HG03575 (cell line): ENCODE measurements around the gene ADAM19.

Experiments
- ATAC-seq: cut with Tn5 transposase; IDR thresholded peaks from one replicate; pipeline ENCODE4 v1.9.1; 2021; ENCODE audit not compliant: unreplicated experiment, insufficient number of reproducible peaks, low FRiP score; ENCODE audit errors: extremely low read depth

ADAM19 gene

DNA sequence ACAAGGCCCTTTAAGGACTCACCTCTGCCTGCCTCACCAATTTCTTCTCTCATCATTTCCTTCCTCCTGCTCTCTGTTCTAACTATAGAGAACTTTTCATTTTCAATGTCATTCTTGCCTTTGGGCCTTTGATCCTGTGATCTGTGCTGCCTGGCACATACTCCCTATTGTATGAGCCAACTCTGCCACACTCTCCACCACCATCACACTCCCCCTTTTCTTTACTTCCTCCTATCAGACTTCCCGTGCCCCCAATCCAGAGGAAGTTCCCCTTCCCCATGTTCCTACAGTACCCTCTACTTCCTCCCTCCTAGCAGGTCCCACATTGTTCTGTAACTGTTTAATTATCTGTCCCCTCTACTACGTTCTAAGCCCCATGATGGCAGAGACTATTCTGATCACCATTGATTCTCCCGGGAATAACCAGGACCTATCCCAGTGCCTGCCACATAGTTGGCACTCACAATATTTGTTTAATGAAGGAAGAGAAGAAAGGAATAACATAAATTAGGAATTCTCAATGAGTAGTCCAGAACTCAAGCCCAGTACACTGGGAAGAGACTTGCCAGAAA, 27.5 kb downstream of the ADAM19 start:
- no peak for ATAC-seq

DNA sequence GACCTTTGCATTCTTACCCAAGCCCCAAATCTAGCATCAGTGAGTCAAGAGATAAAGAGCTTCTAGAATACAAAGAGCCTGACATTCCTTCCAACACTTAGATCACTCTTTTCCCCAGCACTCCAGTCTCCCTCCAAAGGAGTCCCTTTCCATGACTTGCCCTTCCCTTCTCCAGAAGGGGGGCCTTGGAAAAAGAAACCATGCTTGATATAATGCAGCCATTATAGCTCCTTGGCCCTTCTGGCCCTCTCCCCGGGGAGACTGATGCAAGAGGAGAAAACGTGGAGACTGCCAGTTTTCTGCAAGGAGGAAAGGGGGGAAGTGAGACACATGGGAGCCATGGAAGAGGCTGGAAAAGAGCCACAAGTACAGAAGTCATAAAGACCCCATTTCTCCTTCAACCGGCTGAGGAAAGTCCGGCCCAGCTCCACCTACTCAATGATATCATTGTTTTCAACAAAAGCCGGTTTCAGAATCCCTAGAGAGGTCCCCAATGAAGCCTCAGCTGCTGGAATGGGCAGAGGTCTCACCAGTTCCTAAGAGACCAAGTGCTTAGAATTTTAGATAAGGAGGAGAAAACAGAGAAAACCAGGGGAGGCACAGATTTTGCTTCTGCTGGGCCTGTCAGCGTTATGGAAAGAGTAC, 29.0 kb downstream of the ADAM19 start:
- ATAC-seq, result no peak

DNA sequence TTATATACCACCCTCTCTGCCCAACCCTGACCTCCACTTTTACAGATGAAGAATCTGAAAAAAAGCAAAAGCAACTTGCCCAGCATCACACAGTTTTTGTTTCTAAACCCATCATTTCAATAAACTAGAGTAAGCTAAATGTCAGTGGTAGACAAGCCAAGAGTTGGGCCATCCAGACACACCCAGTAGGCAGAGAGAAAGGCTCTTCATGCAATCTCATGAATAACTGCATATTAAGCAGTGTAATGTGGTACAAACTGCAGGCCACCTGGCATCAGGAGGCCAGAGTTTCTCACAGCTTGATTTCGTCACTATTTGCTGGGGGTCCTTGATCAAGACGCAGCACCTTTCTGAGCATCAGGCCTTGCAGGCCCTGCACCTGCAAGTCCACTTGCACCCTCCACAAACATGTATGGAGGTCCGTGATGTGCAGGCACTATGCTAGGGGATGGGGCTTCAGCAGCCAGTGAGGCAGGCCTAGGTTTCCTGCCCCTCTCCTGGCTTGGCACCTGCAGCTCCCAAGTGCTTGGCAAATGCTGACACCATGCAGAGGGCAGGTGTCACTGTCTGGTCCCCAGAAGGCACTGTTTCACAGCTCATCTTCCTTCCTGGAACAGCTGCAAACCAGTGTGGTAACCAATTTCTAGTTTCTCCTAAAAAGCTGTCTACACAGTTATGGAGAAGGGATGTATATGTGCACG, 29.8 kb downstream of the ADAM19 start:
- no peak for ATAC-seq

DNA sequence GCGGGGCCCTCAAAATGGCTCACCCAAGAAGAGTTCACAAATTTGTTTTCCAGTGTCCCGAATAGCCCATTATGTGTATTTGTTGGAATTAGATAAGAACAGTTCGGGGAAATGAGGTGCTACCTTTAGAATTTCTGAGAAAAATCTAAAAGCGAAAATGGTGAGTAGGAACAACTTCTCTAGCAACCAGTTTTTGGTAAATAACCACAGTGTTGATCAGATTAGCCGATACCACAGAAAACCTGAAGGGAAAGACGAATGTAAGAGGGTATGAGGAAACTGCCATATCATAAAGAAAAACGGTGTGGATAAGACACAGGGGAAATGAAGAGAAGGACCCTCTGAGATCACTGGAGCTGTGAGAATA, 31.0 kb downstream of the ADAM19 start:
- ATAC-seq, result no peak

DNA sequence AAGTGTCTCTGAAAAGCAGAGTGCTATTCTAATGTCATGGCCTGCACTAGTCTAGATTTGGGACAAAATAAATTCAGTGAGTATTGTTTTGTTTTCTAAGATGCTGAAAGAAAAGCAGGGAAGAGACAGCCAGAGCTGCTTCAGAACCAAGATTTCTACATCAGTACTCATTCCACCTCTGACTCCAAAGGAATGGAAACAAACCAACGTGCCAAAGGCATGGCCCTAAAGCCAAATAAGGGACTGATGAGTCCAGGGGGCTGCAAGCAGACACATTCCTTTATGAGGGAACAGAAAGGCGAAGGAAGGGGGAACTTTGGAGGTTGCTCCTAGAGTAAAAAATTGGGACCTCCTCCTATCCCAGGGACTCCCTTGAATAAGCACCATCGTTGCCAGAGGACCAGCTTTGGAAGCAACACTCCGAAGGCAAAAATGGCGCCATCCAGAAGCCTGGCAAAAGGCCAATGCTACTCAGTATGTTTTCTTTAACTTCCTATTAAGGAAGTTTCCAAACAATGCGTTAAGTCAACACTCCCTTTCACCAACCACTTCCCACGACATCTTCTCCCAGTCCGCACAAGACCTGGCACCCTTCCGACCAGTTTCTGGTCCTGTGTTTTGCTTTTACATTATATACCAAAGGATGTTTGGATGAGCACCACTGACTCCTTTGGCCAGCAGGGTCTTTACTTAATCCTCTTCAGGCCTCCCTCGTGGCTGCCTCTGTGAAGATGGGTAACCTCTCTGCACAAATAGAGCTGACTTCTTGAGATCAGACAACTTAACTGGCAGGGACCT, 31.6 kb downstream of the ADAM19 start:
- no peak for ATAC-seq

DNA sequence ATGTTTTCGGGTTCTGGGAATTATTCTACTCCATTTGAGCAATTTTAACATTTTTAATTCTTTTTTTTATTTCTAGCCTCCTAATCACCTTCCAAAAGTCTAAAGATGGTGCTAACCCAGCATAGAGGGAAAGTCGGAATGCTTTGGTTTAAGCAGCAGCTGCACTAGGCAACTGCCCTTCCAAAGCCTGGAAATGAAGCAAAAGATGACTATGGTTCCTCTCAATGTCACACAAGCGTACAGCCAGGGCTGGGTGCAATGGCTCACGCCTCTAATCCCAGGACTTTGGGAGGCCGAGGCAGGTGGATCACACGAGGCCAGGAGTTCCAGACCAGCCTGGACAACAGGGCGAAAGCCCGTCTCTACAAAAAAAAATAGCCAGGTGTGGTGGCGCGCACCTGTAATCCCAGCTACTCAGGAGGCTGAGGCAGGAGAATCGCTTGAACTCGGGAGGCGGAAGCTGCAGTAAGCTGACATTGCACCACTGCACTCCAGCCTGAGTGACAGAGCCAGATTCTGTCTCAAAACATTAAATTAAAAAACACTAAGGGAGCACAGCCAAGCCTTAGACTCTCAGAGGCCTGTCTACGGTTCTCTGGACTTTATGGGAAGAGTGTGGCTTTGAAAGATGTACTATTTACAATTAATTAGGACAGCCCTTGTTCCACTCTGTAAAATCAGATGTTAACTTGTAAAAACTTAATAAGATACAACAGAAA, 33.1 kb downstream of the ADAM19 start:
- ATAC-seq, result no peak

DNA sequence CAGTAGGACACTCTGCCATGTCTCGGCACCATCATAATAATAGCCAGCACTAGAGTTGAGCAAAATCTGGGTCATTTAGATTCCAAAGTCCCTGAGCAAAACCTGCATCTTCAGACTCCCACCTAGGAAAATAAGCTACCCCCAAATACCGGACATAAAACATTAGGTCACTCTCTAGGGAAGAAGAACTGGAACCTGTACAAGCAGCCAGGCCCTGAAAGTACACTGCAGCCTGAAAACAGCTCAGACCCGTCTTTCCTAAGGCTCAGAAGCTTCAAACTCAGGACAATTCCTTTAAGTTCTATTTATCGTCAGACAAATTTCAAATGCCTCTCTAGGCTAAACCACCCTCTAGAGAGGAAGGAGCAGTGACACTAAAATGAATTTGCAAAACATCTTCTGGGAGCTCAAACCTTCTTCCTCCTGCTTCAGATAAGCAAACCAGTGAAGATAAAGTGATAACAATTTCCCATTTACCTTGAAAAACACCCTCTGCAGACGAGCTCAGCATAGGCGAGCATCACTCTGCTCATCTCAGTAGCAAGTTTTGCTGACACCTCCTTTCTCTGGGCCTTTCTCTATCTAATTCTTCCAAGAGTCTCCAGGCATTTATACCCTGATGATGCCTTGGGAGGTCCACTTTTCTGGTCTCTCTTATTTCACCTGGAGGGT, 34.0 kb downstream of the ADAM19 start:
- peak; percentile 3 for ATAC-seq

DNA sequence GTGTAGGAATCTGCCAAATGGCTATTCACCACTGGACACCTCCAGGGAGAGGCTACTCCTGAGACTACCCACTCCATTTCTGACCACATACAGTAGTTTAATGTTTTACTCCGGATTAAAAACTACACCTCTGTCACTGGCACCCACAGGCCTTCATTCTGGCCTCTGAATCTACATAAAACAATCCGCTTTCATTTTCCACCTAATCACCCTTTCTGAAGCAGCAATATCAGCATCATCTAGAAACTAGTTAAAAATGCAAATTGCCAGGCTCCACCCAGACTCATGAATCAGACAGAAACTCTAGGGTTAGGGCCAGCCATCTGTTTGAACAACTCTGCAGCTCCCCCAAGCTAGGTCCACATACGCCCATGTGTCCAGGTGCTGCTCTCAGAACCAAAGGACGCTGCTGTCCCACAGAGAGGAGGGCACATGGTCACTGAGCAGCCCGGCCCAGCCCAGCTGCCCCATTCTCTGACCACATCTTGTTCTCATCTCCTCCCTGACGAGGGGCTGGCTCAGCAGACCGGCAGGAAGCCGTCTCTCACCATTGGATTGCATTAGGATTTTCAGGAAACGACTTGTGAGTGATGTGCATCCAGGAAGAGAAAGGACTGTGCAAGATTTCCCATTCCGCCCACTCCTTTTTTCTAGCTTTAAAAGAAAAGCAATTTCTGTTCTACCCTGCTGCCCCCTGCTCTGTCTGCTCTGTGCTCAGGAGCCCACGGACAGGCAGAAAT, 34.7 kb downstream of the ADAM19 start:
- peak; percentile 86 for ATAC-seq

DNA sequence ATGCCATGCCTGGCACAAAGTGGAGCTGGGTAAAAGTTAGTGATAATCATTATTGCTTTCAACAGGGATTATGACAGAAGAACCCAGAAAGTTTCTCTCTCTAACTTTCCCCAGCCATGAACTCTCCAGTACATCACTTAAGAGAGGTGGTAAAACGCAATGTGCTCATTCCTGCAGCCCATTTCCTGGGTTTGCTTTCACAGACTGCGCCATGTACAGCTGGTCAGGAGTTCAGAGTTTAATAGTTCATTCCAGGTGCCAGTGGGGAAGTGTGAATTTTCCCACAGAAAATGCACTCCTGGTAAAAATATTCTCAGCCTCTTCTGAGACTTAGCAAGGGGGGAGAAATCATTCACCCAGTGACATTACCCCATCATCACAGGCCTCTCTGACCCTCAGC, 35.5 kb downstream of the ADAM19 start:
- no peak for ATAC-seq

DNA sequence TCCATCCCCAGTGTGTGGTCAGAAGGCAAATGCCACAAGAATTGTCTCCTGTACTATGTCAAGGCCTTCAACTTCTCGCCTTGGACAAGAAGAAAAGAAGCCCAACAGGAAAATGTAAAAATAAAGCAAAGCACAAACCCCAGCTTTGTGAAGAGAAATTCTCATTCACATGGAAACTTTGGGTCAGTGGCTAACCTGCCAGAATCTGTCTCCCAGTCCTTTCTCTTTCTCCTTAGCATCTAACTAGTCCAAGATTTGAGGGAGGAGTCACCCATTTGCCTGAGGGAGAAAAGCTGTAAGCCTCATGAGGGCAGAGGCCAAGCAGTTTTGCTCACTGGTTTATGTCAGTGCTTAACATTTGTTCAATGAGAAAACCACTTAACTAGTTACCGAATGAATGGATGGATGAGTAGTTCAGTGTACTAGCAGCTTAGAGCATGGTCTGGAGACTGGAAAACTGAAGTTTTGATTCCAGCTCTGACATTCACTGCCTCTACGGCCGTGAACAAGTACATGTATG, 36.0 kb downstream of the ADAM19 start:
- no peak for ATAC-seq

DNA sequence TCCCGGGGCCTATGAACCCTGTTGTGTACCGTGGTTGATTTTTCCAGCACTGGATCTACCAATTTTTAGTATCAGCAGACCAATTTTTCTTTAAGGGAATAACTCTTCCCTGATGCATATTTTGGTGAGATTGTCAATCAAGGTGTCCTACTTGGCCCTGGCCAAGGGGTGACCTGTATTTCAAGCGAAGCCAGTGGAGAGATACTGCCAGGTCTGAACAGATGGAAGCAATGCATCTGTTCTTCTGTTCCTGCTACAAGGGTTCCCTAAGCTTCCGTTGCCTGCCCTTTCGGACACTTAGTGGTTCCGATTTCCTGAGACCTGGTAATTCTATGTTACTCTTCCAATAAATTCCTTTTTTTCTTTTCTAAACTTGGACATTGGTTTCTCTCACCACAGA, 37.3 kb downstream of the ADAM19 start:
- no peak for ATAC-seq

DNA sequence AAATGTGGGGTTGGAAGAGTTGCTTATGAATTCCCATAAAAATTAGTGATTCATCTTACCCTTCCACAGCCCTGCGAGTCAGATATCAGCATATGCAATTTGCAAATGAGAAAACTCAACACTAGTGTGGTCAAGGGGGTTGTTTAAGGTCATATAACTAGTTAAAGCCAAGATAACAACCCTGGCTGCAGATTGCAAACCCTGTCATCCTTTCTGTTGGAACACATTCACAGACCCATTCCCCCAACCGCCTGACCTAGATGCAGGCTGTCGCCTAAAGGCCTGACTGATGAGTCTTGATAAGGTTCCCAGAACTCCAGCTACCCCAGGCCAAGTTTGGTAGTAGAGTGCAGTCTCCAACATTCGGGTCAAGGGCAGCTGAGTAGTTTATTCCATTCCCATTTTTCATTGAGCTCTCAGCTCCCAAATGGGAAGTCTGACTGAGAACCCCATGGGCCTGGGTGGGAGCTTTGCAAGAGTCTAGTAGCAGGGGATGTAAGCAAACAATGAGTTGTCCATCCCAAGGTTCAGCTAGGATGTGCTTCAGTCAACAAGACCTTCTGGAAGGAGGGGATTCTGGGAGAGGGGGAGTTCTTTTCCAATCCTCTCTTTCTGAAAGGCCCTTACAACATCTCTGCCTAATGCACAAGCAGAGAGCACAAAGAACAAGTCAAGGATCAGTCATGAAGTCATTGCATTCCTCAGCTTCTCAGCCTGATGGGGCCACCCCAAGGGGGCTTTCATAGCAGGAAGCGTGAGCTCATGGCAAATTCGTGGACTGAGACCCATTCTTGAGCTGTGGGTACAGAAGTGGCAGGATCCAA, 40.3 kb downstream of the ADAM19 start:
- ATAC-seq, result no peak

DNA sequence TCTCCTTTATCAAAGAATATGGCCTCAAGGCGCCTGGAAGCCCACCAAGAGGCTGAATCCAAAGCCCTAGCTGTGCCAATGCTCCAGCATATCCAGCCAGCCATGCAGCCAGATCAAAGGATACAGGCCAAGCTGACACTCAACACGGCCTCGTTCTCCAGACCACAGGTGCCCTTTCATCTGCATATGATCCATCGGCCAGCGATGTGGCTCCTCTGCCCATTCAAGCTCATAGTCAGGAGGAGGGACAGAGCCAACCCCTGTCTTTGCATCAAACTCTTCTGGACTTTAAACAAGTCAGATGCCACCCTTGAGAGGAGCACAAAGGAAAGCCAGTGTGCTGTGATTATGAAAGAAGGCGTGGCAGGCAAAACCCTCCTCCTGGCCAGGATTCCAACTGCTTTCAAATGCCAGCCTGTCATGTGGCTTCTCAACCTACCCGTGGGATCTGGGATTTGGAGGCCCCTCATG, 42.5 kb downstream of the ADAM19 start:
- ATAC-seq, result no peak

DNA sequence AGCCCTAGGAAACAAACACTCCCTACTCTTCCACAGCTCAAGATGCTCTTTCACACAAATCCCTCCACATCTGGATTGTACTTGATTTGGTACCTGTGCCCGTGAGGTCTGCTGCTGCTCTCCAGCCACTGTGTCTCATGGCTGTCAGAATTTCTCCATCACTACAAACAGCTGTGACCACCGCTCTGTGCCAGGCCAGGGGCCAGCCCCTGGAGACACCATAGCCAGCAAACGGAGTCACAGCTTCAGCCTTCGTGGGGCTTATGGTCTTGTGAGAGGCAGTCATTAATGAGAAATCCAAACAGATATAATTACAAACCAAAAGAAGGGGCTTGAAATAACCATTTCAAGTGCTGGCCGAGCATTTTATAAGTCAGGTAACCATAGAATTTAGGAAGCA, 43.6 kb downstream of the ADAM19 start:
- no peak for ATAC-seq

DNA sequence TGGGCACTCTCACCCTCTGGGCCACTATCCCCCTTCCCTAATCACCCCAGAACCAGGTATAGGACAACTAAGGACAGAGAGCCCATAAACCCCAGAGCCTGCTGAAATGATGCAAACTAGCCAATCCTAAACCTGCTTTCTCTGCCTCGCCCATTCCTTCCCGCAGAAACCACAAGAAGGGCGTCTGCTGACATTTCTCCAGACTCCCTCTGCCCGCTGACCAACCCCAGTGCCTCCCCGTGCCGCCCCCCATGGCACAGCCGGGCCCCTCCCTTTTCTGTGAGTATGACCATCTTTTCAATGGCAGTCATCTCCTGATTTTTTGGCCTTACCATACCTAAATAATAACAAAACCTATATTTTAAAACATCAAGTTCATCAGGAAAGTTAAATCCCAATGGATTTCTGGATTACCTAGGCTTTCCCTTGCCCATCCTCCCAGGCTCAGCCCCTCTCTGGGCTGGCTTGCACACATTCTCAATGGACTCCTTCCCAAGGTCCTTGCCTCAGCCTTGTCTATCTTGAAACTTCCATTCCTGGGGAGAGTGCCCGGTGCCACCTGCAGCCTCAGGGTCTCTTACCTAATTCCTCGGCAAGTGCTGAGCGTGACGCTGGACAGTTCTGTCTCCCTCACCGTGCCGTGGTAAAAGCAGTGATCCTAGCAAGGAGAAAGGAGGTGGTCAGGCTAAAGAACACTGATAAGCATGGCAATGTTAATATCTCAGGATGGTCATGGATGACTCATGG, 45.2 kb downstream of the ADAM19 start:
- no peak for ATAC-seq

DNA sequence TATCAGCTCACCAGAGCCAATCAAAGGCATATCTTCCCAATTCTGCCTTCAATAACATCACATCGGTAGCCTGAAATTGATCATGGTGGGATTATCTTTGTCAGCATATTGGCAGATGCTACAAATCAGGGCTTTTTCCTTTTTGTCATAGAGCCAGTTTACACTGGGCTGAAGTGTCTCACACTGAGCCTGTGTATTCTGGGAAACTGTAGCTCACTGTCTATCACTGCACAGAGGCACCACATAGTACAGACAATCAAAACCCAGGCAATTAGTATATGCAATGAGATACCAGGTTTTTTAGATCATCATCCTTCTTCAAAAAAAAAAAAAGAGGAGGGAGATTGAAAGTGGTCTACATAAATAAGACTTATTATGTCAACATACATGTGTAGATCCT, 46.6 kb downstream of the ADAM19 start:
- no peak for ATAC-seq
